T47D (cell line): ENCODE results near the gene EMC10.

ENCODE experiments used
- DNase-seq, 2 experiments: peaks; one replicate each; pipeline versions ENCODE4 v3.0.0 to v3.0.0-alpha.2; 2011 to 2012; ENCODE audit warnings: low read depth in 1 of 2, low spot score in 1 of 2
- JUND ChIP-seq: IDR thresholded peaks from 2 replicates; pipeline ENCODE4 v1.6.1; 2012; ENCODE audit warnings: low read depth
- in situ Hi-C: cut with HindIII; loops from 2 replicates; pipeline ENCODE4 v1.10.0; 2016; ENCODE audit warnings: low sequenced_read_pairs, low pct_unique_long_range_greater_than_20kb

The EMC10 gene

GRCh38 chr19:50475736-50476223 lies 527 bp upstream of the EMC10 start:
- no peak for TF ChIP-seq JUND
- DNase-seq: no peak
- in situ Hi-C loops: no loop called here

- TF ChIP-seq JUND: no peak
- in situ Hi-C loops: no loop called here
Measured at GRCh38 chr19:50476907-50477238, 566 bp downstream of the EMC10 start.

GRCh38 chr19:50477751-50478515 lies 1.6 kb downstream of the EMC10 start:
- DNase-seq: no peak
- in situ Hi-C loops: no loop called here
- no peak for TF ChIP-seq JUND

More at GRCh38 chr19:50476907-50477238, 566 bp downstream of the EMC10 start:
- no peak for DNase-seq

GRCh38 chr19:50478901-50479715 lies 2.8 kb downstream of the EMC10 start:
- in situ Hi-C loops: no loop called here
- TF ChIP-seq JUND: no peak
- DNase-seq: peak in 1 of 2 experiments; percentile 43

- DNase-seq: no peak
- in situ Hi-C loops: no loop called here
- no peak for TF ChIP-seq JUND
Measured at GRCh38 chr19:50479761-50480251, 3.5 kb downstream of the EMC10 start.

GRCh38 chr19:50480281-50481111 lies 4.2 kb downstream of the EMC10 start:
- no peak for DNase-seq
- no peak for TF ChIP-seq JUND
- in situ Hi-C loops: no loop called here

- TF ChIP-seq JUND: no peak
- in situ Hi-C loops: no loop called here
Measured at GRCh38 chr19:50481351-50482149, 5.2 kb downstream of the EMC10 start.

GRCh38 chr19:50482271-50482855 lies 6.1 kb downstream of the EMC10 start:
- TF ChIP-seq JUND: no peak
- in situ Hi-C loops: no loop called here
- no peak for DNase-seq

More at GRCh38 chr19:50481351-50482149, 5.2 kb downstream of the EMC10 start:
- no peak for DNase-seq

- no peak for TF ChIP-seq JUND
- in situ Hi-C loops: no loop called here
- no peak for DNase-seq
Measured at GRCh38 chr19:50482916-50483315, 6.6 kb downstream of the EMC10 start.

- DNase-seq: no peak
- in situ Hi-C loops: no loop called here
- TF ChIP-seq JUND: no peak
Measured at GRCh38 chr19:50485284-50485955, 9.1 kb downstream of the EMC10 start.
